Measurements from ENCODE around the gene BBS12. TPM values are rescaled to one million over a fixed set of nuclear protein-coding genes. Genes with fewer than 3 reads are reported as not detected.
A peak's percentile ranks its signal among the peaks of the same experiment; 100 is the strongest.

The BBS12 gene
- total RNA-seq, 6 experiments from 2014 or later: 0.25 to 1.1 (median 0.65) TPM

DNA sequence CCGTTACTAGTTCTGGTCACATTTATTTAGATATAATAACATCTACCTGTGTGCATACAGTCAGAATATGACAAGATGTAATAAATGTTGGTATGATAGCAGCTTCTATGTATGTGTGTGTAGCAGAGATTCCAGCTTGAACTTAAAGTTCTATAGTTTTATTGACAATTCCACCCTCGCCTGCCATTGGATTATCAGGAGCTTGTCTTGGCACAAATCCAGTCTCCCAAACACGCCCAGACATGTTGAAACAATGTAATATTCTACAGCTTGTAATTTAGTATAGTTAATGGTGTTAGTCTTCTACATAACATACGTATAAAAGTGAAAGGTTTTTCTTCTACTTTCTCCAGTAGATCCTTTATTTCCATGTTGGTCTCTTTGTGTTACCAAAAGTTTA is 44.4 kb downstream of the BBS12 start:
- Histone ChIP-seq H3K4me1 (no peaks in the 10 kb centered on the region), H3K27me3 (no peaks in the 10 kb centered on the region), H3K4me3 (no peak overlapping the region), H3K9me3 (no peaks in the 10 kb centered on the region), H3K36me3 (no peaks in the 10 kb centered on the region), H3K27ac (no peak overlapping the region)
- WGBS (ENCODE audit: insufficient coverage, low coverage, low lambda C conversion rate, missing lambda C conversion rate): 61% methylated on average over 4 of the region's 4 CpGs
- ATAC-seq (no peak), DNase-seq (no peak)
- intact Hi-C loops (cut with DNase I): no loop called here
- TF ChIP-seq POLR2A (IDR thresholded peaks at IDR 0.05) (no peak), CTCF (IDR thresholded peaks at IDR 0.05) (no peak)

DNA sequence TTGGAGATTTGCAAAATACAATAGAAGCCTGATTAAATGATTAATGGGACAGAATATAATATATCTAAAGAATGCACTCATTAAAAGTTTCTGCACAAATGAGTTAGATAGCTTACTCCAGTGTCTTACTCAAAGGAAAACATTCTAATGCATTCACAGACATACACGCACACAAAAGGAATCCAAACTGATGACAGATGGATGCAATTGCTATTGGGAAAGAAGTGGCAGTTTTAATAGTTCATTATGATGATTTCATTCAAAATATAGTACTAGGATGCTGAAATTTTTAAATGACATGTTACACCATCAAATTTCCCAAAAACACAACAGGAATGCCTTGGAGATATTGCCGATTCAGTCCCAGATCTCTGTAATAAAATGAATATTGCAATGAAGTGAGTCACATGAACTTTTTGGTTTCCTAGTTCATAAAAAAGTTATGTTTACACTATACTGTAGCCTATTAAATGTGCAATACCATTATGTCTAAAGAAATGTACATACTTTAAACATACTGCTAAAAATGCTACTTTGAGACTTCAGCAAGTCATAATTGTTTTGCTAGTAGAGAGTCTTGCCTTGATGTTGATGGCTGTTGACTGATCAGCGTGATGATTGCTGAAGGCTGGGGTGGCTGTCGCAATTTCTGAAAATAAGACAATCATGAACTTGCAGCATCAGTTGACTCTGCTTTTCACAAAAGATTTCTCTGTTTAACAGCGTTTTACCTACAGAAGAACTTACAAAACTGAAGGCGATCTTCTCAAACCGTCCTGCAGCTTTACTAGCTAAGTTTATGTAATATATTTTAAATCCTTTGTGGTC is 45.6 kb downstream of the BBS12 start:
- no peaks in the 10 kb centered on the region for H3K36me3 ChIP-seq
- no peak for TF ChIP-seq CTCF (IDR thresholded peaks at IDR 0.05)
- no peak for TF ChIP-seq POLR2A (IDR thresholded peaks at IDR 0.05)
- DNase-seq: no peak
- WGBS (ENCODE audit: insufficient coverage, low coverage, low lambda C conversion rate, missing lambda C conversion rate): 89% methylated on average over 7 of the region's 7 CpGs
- no peak overlapping the region for H3K27ac ChIP-seq
- no peaks in the 10 kb centered on the region for H3K9me3 ChIP-seq
- peaks cover 0 to 2% (median 0%) of the 10 kb centered on the region in 4 donors for H3K4me1 ChIP-seq
- H3K27me3 ChIP-seq: no peaks in the 10 kb centered on the region
- no peak for ATAC-seq
- no peak overlapping the region for H3K4me3 ChIP-seq
- intact Hi-C loops (cut with DNase I): no loop called here

DNA sequence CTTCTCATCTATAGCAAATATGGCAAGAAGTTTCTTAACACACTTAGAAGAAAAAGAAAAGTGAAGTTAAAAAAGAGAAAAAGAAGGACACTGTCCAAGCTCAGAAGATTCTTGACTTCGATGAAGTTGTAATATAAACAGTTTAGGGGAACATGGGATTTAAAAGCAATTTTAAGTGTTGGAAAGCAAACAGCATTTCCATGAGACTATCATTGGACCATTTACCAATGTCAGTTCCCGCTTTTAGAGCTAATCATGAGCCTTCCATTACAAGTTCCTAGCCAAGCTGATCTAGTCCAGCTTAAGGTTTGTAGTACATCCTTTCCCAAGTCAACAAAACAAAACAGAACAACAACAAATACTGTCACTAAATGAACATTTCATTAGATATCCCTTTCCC is 49.0 kb downstream of the BBS12 start:
- no peak for TF ChIP-seq POLR2A (IDR thresholded peaks at IDR 0.05)
- TF ChIP-seq CTCF (IDR thresholded peaks at IDR 0.05): no peak
- DNase-seq (no peak), ATAC-seq (no peak)
- 58% methylated on average over 2 of the region's 2 CpGs for WGBS (ENCODE audit: insufficient coverage, low coverage, low lambda C conversion rate, missing lambda C conversion rate)
- Histone ChIP-seq H3K27me3 (no peaks in the 10 kb centered on the region), H3K36me3 (no peaks in the 10 kb centered on the region), H3K4me3 (no peak overlapping the region), H3K27ac (no peak overlapping the region), H3K9me3 (no peaks in the 10 kb centered on the region), H3K4me1 (peaks cover 0 to 17% (median 3%) of the 10 kb centered on the region in 4 donors)
- intact Hi-C loops (cut with DNase I): no loop called here

GRCh38 chr4:122783301-122784215 is 51.1 kb downstream of the BBS12 start:
- Histone ChIP-seq H3K4me3 (peak overlapping the region in 1 of 3 donors; percentile 2), H3K4me1 (peaks cover 0 to 26% (median 8%) of the 10 kb centered on the region in 4 donors), H3K27me3 (no peaks in the 10 kb centered on the region), H3K27ac (peak overlapping the region in 2 of 3 donors; percentile 47 to 69), H3K36me3 (no peaks in the 10 kb centered on the region), H3K9me3 (no peaks in the 10 kb centered on the region)
- intact Hi-C loops (cut with DNase I): no loop called here
- WGBS (ENCODE audit: insufficient coverage, low coverage, low lambda C conversion rate, missing lambda C conversion rate): 11% methylated on average over 5 of the region's 6 CpGs
- ATAC-seq (peak; percentile 92 to 96 (median 94)), DNase-seq (peak; percentile 45 to 80 (median 58))
- TF ChIP-seq CTCF (IDR thresholded peaks at IDR 0.05) (no peak), POLR2A (IDR thresholded peaks at IDR 0.05) (no peak)
